ENCODE results near the gene MYF6. TPM values are rescaled to one million over a fixed set of nuclear protein-coding genes. Genes with fewer than 3 reads are reported as not detected.
A peak's percentile ranks its signal among the peaks of the same experiment; 100 is the strongest.

Gene MYF6
- total and polyA plus RNA-seq, 4 donors = not detected

- Histone ChIP-seq H3K4me1 (ENCODE audit: control insufficient read depth in 5 of 5, insufficient read depth in 5 of 5, low read length in 5 of 5) (peaks cover 0 to 11% (median 3%) of the 10 kb centered on the region in 5 donors), H3K27ac (ENCODE audit: low read depth in 1 of 2, low read length in 1 of 2) (no peak overlapping the region), H3K36me3 (ENCODE audit: control insufficient read depth in 4 of 4, insufficient read depth in 4 of 4, low read length in 4 of 4) (no peaks in the 10 kb centered on the region), H3K27me3 (ENCODE audit: control insufficient read depth in 3 of 3, insufficient read depth in 3 of 3, low read length in 2 of 3) (peaks cover 7 to 13% (median 9%) of the 10 kb centered on the region in 3 donors), H3K9me3 (ENCODE audit: control insufficient read depth in 4 of 4, insufficient read depth in 3 of 4, low read length in 3 of 4) (no peaks in the 10 kb centered on the region), H3K9ac (ENCODE audit: insufficient read depth in 1 of 2, low read length in 2 of 2) (no peak overlapping the region), H3K4me3 (no peak overlapping the region)
- TF ChIP-seq, protein P1, sequence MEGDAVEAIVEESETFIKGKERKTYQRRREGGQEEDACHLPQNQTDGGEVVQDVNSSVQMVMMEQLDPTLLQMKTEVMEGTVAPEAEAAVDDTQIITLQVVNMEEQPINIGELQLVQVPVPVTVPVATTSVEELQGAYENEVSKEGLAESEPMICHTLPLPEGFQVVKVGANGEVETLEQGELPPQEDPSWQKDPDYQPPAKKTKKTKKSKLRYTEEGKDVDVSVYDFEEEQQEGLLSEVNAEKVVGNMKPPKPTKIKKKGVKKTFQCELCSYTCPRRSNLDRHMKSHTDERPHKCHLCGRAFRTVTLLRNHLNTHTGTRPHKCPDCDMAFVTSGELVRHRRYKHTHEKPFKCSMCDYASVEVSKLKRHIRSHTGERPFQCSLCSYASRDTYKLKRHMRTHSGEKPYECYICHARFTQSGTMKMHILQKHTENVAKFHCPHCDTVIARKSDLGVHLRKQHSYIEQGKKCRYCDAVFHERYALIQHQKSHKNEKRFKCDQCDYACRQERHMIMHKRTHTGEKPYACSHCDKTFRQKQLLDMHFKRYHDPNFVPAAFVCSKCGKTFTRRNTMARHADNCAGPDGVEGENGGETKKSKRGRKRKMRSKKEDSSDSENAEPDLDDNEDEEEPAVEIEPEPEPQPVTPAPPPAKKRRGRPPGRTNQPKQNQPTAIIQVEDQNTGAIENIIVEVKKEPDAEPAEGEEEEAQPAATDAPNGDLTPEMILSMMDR (IDR thresholded peaks at IDR 0.05; ENCODE audit: control extremely low read depth, extremely low read depth) = no peak
- DNase-seq = no peak
- ATAC-seq (ENCODE audit: insufficient read depth, low FRiP score) = no peak
- 83 to 90% methylated on average over 2 of the region's 2 CpGs for WGBS, 2 donors
Observed at GRCh38 chr12:80704420-80704819, 3.0 kb upstream of the MYF6 start.

DNA sequence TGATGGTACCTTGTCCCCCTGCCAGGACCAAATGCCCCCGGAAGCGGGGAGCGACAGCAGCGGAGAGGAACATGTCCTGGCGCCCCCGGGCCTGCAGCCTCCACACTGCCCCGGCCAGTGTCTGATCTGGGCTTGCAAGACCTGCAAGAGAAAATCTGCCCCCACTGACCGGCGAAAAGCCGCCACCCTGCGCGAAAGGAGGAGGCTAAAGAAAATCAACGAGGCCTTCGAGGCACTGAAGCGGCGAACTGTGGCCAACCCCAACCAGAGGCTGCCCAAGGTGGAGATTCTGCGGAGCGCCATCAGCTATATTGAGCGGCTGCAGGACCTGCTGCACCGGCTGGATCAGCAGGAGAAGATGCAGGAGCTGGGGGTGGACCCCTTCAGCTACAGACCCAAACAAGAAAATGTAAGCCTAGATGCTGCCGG is 410 bp downstream of the MYF6 start:
- DNase-seq = no peak
- H3K27me3 ChIP-seq (ENCODE audit: control insufficient read depth in 3 of 3, insufficient read depth in 3 of 3, low read length in 2 of 3) = peaks cover 10 to 35% (median 12%) of the 10 kb centered on the region in 3 donors

GRCh38 chr12:80708259-80708974 is 983 bp downstream of the MYF6 start:
- peak; percentile 23 to 42 (median 34) for DNase-seq
- Histone ChIP-seq H3K9ac (ENCODE audit: insufficient read depth in 1 of 2, low read length in 2 of 2) (no peak overlapping the region), H3K4me3 (no peak overlapping the region), H3K27me3 (ENCODE audit: control insufficient read depth in 3 of 3, insufficient read depth in 3 of 3, low read length in 2 of 3) (peaks cover 10 to 38% (median 15%) of the 10 kb centered on the region in 3 donors), H3K27ac (ENCODE audit: low read depth in 1 of 2, low read length in 1 of 2) (no peak overlapping the region), H3K4me1 (ENCODE audit: control insufficient read depth in 5 of 5, insufficient read depth in 5 of 5, low read length in 5 of 5) (peaks cover 0 to 11% (median 3%) of the 10 kb centered on the region in 5 donors), H3K36me3 (ENCODE audit: control insufficient read depth in 4 of 4, insufficient read depth in 4 of 4, low read length in 4 of 4) (no peaks in the 10 kb centered on the region), H3K9me3 (ENCODE audit: control insufficient read depth in 4 of 4, insufficient read depth in 3 of 4, low read length in 3 of 4) (no peaks in the 10 kb centered on the region)
- ATAC-seq (ENCODE audit: insufficient read depth, low FRiP score) = no peak
- TF ChIP-seq, protein P1 (IDR thresholded peaks at IDR 0.05; ENCODE audit: control extremely low read depth, extremely low read depth) = no peak
- WGBS, 2 donors = 6 to 13% methylated on average over 48 to 50 of the region's 50 CpGs

More for the DNA sequence above, 410 bp downstream of the MYF6 start:
- no peaks in the 10 kb centered on the region for H3K36me3 ChIP-seq (ENCODE audit: control insufficient read depth in 4 of 4, insufficient read depth in 4 of 4, low read length in 4 of 4)
- TF ChIP-seq, protein P1 (IDR thresholded peaks at IDR 0.05; ENCODE audit: control extremely low read depth, extremely low read depth) = no peak
- no peak overlapping the region for H3K4me3 ChIP-seq
- no peak overlapping the region for H3K27ac ChIP-seq (ENCODE audit: low read depth in 1 of 2, low read length in 1 of 2)
- peaks cover 0 to 11% (median 3%) of the 10 kb centered on the region in 5 donors for H3K4me1 ChIP-seq (ENCODE audit: control insufficient read depth in 5 of 5, insufficient read depth in 5 of 5, low read length in 5 of 5)
- no peak overlapping the region for H3K9ac ChIP-seq (ENCODE audit: insufficient read depth in 1 of 2, low read length in 2 of 2)
- ATAC-seq (ENCODE audit: insufficient read depth, low FRiP score) = no peak
- no peaks in the 10 kb centered on the region for H3K9me3 ChIP-seq (ENCODE audit: control insufficient read depth in 4 of 4, insufficient read depth in 3 of 4, low read length in 3 of 4)
- 33 to 56% methylated on average over 21 of the region's 21 CpGs for WGBS, 2 donors
